SK-N-SH (cell line): ENCODE results near the gene CRTC2. TPM values are rescaled to one million over a fixed set of nuclear protein-coding genes. Genes with fewer than 3 reads are reported as not detected.

Experiments used
- CTCF ChIA-PET: fragments of 300-600, 350-600 bp; formaldehyde crosslinking; extraction: SDS; loops from one replicate; lab custom pipeline; 2021; lab: Yijun Ruan, JAX
- POLR2A ChIA-PET: fragments of 350-600 bp; sonication (Branson Sonifier 250); formaldehyde crosslinking; extraction: SDS; loops from one replicate; lab custom pipeline; 2020; ENCODE audit warnings: antibody characterized with exemption, inconsistent platforms; lab: Yijun Ruan, JAX
- DNase-seq: peaks from one replicate; pipeline ENCODE4 v3.0.0; 2012
- H2AFZ ChIP-seq: fragments of 200-600 bp; sonication (generic); 2 replicates; pipeline ENCODE4 v1.8.1; 2016; ENCODE audit warnings: antibody characterized with exemption, mild to moderate bottlenecking, low read depth
- H3F3A ChIP-seq: fragments of 200-600 bp; sonication (generic); replicated peaks from 2 replicates; pipeline ENCODE3; 2016; ENCODE audit warnings: antibody characterized with exemption, mild to moderate bottlenecking; ENCODE audit not compliant: insufficient read depth
- H3K27ac ChIP-seq, 2 experiments: fragments of 200-500 bp in 1 of 2; fragments of 200-600 bp in 1 of 2; sonication (Bioruptor generic) in 1 of 2; sonication (generic), shearing (Covaris generic) in 1 of 2; 2 replicates each; pipeline versions ENCODE4 v1.5.1 to v1.6.1; 2014 to 2016; ENCODE audit warnings: low read depth in 2 of 2, inconsistent platforms in 1 of 2, low read length in 1 of 2, mild to moderate bottlenecking in 1 of 2, mixed read lengths in 1 of 2
- H3K27me3 ChIP-seq: fragments of 200-600 bp; sonication (generic), shearing (Covaris generic); 2 replicates; pipeline ENCODE4 v1.6.1; 2016; ENCODE audit warnings: mixed run types; ENCODE audit not compliant: insufficient read depth
- H3K36me3 ChIP-seq, 2 experiments: fragments of 200-500 bp in 1 of 2; fragments of 200-600 bp in 1 of 2; sonication (Bioruptor generic) in 1 of 2; sonication (generic) in 1 of 2; replicated peaks in 1 of 2; 2 replicates each; pipeline versions ENCODE3 to v1.5.1; 2014 to 2016; ENCODE audit warnings: low read length in 1 of 2, mild to moderate bottlenecking in 1 of 2; ENCODE audit not compliant: insufficient read depth in 2 of 2, control insufficient read depth in 1 of 2
- H3K4me1 ChIP-seq, 2 experiments: fragments of 200-500 bp in 1 of 2; fragments of 200-600 bp in 1 of 2; sonication (Bioruptor generic) in 1 of 2; sonication (generic), shearing (Covaris generic) in 1 of 2; 2 replicates each; pipeline versions ENCODE4 v1.5.1 to v1.6.1; 2014 to 2016; ENCODE audit warnings: low read depth in 1 of 2, low read length in 1 of 2, mixed run types in 1 of 2; ENCODE audit not compliant: insufficient read depth in 2 of 2, control insufficient read depth in 1 of 2
- H3K4me2 ChIP-seq: fragments of 200-600 bp; sonication (generic), shearing (Covaris generic); 2 replicates; pipeline ENCODE4 v1.6.1; 2017; ENCODE audit warnings: mixed run types
- H3K4me3 ChIP-seq, 2 experiments: fragments of 200-500 bp in 1 of 2; fragments of 200-600 bp in 1 of 2; sonication (Bioruptor generic) in 1 of 2; sonication (generic), shearing (Covaris generic) in 1 of 2; 2 replicates each; pipeline versions ENCODE4 v1.5.1 to v1.8.1; 2014 to 2016; ENCODE audit warnings: low read depth in 2 of 2, inconsistent platforms in 1 of 2, low read length in 1 of 2, mild to moderate bottlenecking in 1 of 2, mixed read lengths in 1 of 2, moderate library complexity in 1 of 2
- H3K79me2 ChIP-seq: fragments of 200-600 bp; sonication (generic); 2 replicates; pipeline ENCODE4 v1.8.1; 2017; ENCODE audit warnings: mild to moderate bottlenecking; ENCODE audit not compliant: insufficient read depth
- H3K9ac ChIP-seq: fragments of 200-600 bp; sonication (generic); 2 replicates; pipeline ENCODE4 v1.6.1; 2017; ENCODE audit warnings: mixed run types
- H3K9me2 ChIP-seq: fragments of 200-600 bp; sonication (generic); 2 replicates; pipeline ENCODE4 v1.6.1; 2017; ENCODE audit warnings: mixed run types
- H3K9me3 ChIP-seq: fragments of 200-600 bp; sonication (generic); 2 replicates; pipeline ENCODE4 v1.6.1; 2017; ENCODE audit warnings: mixed run types, mild to moderate bottlenecking, moderate library complexity
- H4K20me1 ChIP-seq: fragments of 200-600 bp; sonication (generic); 2 replicates; pipeline ENCODE4 v1.6.1; 2017; ENCODE audit warnings: mild to moderate bottlenecking, mixed run types; ENCODE audit not compliant: insufficient read depth
- CHD2 ChIP-seq: fragments of 150-350 bp; IDR thresholded peaks from 2 replicates; pipeline ENCODE4 v1.6.1; 2018; ENCODE audit warnings: low read length; ENCODE audit not compliant: partially characterized antibody
- ELF1 ChIP-seq: IDR thresholded peaks from 2 replicates; pipeline ENCODE4 v1.4.0; 2012
- EP300 ChIP-seq, 2 experiments: IDR thresholded peaks; 2 replicates each; pipeline versions ENCODE4 v1.4.0 to v1.6.1; 2012; ENCODE audit warnings: borderline replicate concordance in 1 of 2, low read depth in 1 of 2, low read length in 1 of 2
- FOXJ3 ChIP-seq: sonication (generic); formaldehyde crosslinking; IDR thresholded peaks from 2 replicates; pipeline ENCODE4 v1.5.1; 2020; ENCODE audit warnings: mild to moderate bottlenecking, missing genetic modification reagents
- FOXM1 ChIP-seq: IDR thresholded peaks from 2 replicates; pipeline ENCODE4 v1.4.0; 2012; ENCODE audit warnings: low read depth, mild to moderate bottlenecking
- GATA2 ChIP-seq: sonication (generic); formaldehyde crosslinking; IDR thresholded peaks from 2 replicates; pipeline ENCODE4 v1.5.0; 2020; ENCODE audit warnings: mild to moderate bottlenecking, missing genetic modification reagents
- JUND ChIP-seq: IDR thresholded peaks from 2 replicates; pipeline ENCODE4 v1.4.0; 2012
- MEF2A ChIP-seq: IDR thresholded peaks from 2 replicates; pipeline ENCODE4 v1.4.0; 2012; ENCODE audit warnings: low read depth, borderline replicate concordance
- MXI1 ChIP-seq: IDR thresholded peaks from 2 replicates; pipeline ENCODE4 v1.6.1; 2012; ENCODE audit warnings: mild to moderate bottlenecking, low read depth, low read length, improper control_type of control experiment
- NFIC ChIP-seq: IDR thresholded peaks from 2 replicates; pipeline ENCODE4 v1.4.0; 2012; ENCODE audit warnings: borderline replicate concordance
- NRF1 ChIP-seq: IDR thresholded peaks from 2 replicates; pipeline ENCODE4 v1.6.1; 2012; ENCODE audit warnings: low read depth, mild to moderate bottlenecking, low read length
- RAD21 ChIP-seq: IDR thresholded peaks from 2 replicates; pipeline ENCODE4 v1.6.1; 2012; ENCODE audit warnings: mild to moderate bottlenecking, low read length
- RFX5 ChIP-seq: IDR thresholded peaks from 2 replicates; pipeline ENCODE4 v1.6.1; 2012; ENCODE audit warnings: mild to moderate bottlenecking, improper control_type of control experiment, low read length
- SIN3A ChIP-seq: IDR thresholded peaks from 2 replicates; pipeline ENCODE4 v1.6.1; 2012; ENCODE audit warnings: low read depth, mild to moderate bottlenecking, low read length, moderate library complexity, borderline replicate concordance
- TAF1 ChIP-seq: IDR thresholded peaks from 2 replicates; pipeline ENCODE4 v1.6.1; 2012; ENCODE audit warnings: low read depth, mild to moderate bottlenecking, low read length, moderate library complexity, borderline replicate concordance
- TCF12 ChIP-seq: IDR thresholded peaks from 2 replicates; pipeline ENCODE4 v1.4.0; 2012
- WGBS: methylation state at CpG from one replicate; pipeline ENCODE4 v1.1.6; 2017; ENCODE audit warnings: low lambda C conversion rate; 5-methylcytosine and 5-hydroxymethylcytosine counted together
- polyA plus RNA-seq, 3 experiments: library from polyadenylated mRNA; depleted of rRNA; stranded (reverse); fragments of >200 nt; gene quantifications; 2 replicates each; pipeline ENCODE4 v1.2.3, GENCODE V29; 2012
- TF ChIP-seq, protein P1 (sequence below): IDR thresholded peaks from 2 replicates; pipeline ENCODE4 v1.4.0; 2012; ENCODE audit warnings: low read depth, borderline replicate concordance
- TF ChIP-seq, protein P2 (sequence below): IDR thresholded peaks from 2 replicates; pipeline ENCODE4 v1.4.0; 2012; ENCODE audit warnings: low read depth
- TF ChIP-seq, protein P3 (sequence below): fragments of 150-350 bp; IDR thresholded peaks from 2 replicates; pipeline ENCODE4 v1.6.1; 2017; ENCODE audit warnings: antibody characterized with exemption, low read length, low read depth, borderline replicate concordance
- TF ChIP-seq, protein P4 (sequence below): IDR thresholded peaks from 2 replicates; pipeline ENCODE4 v1.6.1; 2012; ENCODE audit warnings: mild to moderate bottlenecking, low read depth, low read length, moderate library complexity
- TF ChIP-seq, protein P5 (sequence below): IDR thresholded peaks from 2 replicates; pipeline ENCODE4 v1.4.0; 2012; ENCODE audit warnings: low read depth, borderline replicate concordance

The CRTC2 gene
- polyA plus RNA-seq, 1 of the 3 experiments (the other 2 are of a cell fraction): 25.5 TPM

DNA sequence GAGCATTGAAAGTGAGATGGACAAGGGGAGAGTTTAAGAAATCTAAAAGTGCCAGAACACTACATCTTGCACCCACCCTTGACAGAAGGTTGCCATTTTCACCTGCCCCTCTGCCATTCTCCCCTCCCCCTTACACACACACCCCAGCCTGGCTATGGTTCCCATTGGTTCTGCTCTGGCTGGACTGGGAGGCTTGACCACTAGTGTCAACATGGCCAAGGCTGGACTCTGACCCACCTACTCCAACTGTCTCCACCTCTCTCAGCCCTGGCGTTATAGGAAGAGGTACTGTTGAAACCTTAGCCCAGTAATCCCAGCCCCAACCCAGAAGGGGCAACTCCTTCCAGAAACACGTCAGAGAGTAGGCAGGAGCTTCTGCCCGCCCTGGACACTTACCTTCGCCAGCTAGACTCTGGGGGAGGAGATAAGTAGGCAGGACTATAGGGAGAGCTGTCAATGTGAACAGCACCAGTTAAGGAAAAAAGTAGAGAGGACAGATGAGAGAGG lies 4.5 kb downstream of the CRTC2 start:
- H3F3A ChIP-seq: peaks cover 4% of the 10 kb centered on the region
- no peak for DNase-seq
- no peak overlapping the region for H3K9ac ChIP-seq
- H3K27me3 ChIP-seq: no peaks in the 10 kb centered on the region
- CTCF ChIA-PET: interaction anchor here (1.0 to 5.9 kb wide), 7 partner anchors 8 to 157 kb away, joined by 3 to 51 read pairs (median 3); partner anchors contain the start of genes DENND4B and RAB13
- no peak overlapping the region for H2AFZ ChIP-seq
- TF ChIP-seq, protein P1, sequence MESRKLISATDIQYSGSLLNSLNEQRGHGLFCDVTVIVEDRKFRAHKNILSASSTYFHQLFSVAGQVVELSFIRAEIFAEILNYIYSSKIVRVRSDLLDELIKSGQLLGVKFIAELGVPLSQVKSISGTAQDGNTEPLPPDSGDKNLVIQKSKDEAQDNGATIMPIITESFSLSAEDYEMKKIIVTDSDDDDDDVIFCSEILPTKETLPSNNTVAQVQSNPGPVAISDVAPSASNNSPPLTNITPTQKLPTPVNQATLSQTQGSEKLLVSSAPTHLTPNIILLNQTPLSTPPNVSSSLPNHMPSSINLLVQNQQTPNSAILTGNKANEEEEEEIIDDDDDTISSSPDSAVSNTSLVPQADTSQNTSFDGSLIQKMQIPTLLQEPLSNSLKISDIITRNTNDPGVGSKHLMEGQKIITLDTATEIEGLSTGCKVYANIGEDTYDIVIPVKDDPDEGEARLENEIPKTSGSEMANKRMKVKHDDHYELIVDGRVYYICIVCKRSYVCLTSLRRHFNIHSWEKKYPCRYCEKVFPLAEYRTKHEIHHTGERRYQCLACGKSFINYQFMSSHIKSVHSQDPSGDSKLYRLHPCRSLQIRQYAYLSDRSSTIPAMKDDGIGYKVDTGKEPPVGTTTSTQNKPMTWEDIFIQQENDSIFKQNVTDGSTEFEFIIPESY: no peak
- TF ChIP-seq GATA2 (CRISPR knock-in tag): no peak
- TF ChIP-seq, protein P2, sequence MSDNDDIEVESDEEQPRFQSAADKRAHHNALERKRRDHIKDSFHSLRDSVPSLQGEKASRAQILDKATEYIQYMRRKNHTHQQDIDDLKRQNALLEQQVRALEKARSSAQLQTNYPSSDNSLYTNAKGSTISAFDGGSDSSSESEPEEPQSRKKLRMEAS: no peak
- no peak for TF ChIP-seq EP300 (IDR thresholded peaks at IDR 0.05; ENCODE audit: borderline replicate concordance in 1 of 2, low read depth in 1 of 2, low read length in 1 of 2)
- TF ChIP-seq, protein P3, sequence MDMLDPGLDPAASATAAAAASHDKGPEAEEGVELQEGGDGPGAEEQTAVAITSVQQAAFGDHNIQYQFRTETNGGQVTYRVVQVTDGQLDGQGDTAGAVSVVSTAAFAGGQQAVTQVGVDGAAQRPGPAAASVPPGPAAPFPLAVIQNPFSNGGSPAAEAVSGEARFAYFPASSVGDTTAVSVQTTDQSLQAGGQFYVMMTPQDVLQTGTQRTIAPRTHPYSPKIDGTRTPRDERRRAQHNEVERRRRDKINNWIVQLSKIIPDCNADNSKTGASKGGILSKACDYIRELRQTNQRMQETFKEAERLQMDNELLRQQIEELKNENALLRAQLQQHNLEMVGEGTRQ: no peak
- no peak for TF ChIP-seq MXI1
- TF ChIP-seq MEF2A: no peak
- TF ChIP-seq RFX5: no peak
- no peak for TF ChIP-seq SIN3A
- no peak for TF ChIP-seq NFIC
- no peak for TF ChIP-seq FOXM1
- TF ChIP-seq TAF1: no peak
- H3K4me2 ChIP-seq: no peak overlapping the region
- no peak overlapping the region for H3K4me3 ChIP-seq
- H3K79me2 ChIP-seq: peaks cover 60% of the 10 kb centered on the region
- peaks cover 5 to 31% of the 10 kb centered on the region in 2 experiments; a peak in 3 of 4 replicates for H3K4me1 ChIP-seq
- POLR2A ChIA-PET: interaction anchor here (0.9 to 1.7 kb wide), 4 partner anchors 9 to 170 kb away, joined by 3 to 4 read pairs (median 4); partner anchors contain the start of genes CREB3L4 and SLC39A1
- no peaks in the 10 kb centered on the region for H3K9me3 ChIP-seq
- no peak overlapping the region for H3K27ac ChIP-seq
- peaks cover 9 to 48% of the 10 kb centered on the region in 2 experiments for H3K36me3 ChIP-seq
- WGBS: 95% methylated on average over 4 of the region's 4 CpGs
- H4K20me1 ChIP-seq: peaks cover 41% of the 10 kb centered on the region
- H3K9me2 ChIP-seq: no peaks in the 10 kb centered on the region

DNA sequence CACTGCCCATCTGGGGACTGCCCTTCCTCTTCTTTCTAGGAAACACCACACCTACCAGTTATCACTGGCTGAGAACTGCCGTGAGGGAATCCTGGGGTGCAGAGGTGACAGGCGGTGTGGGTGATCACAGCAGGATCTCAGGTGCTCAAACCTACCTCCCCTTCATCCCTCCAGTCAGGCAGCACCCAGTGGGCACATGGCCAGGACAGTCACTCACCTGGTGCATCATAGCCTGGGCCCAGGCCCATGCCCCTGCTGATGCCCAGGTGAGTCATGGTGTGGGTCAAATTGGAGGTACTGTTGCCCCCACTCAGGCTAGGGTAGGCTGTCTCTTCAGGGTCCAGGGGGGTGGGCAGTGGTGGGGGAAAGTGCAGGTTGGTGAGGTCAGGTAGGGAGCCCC lies 6.6 kb downstream of the CRTC2 start:
- POLR2A ChIA-PET: no interaction called here
- TF ChIP-seq, protein P4, sequence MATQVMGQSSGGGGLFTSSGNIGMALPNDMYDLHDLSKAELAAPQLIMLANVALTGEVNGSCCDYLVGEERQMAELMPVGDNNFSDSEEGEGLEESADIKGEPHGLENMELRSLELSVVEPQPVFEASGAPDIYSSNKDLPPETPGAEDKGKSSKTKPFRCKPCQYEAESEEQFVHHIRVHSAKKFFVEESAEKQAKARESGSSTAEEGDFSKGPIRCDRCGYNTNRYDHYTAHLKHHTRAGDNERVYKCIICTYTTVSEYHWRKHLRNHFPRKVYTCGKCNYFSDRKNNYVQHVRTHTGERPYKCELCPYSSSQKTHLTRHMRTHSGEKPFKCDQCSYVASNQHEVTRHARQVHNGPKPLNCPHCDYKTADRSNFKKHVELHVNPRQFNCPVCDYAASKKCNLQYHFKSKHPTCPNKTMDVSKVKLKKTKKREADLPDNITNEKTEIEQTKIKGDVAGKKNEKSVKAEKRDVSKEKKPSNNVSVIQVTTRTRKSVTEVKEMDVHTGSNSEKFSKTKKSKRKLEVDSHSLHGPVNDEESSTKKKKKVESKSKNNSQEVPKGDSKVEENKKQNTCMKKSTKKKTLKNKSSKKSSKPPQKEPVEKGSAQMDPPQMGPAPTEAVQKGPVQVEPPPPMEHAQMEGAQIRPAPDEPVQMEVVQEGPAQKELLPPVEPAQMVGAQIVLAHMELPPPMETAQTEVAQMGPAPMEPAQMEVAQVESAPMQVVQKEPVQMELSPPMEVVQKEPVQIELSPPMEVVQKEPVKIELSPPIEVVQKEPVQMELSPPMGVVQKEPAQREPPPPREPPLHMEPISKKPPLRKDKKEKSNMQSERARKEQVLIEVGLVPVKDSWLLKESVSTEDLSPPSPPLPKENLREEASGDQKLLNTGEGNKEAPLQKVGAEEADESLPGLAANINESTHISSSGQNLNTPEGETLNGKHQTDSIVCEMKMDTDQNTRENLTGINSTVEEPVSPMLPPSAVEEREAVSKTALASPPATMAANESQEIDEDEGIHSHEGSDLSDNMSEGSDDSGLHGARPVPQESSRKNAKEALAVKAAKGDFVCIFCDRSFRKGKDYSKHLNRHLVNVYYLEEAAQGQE: no peak
- TF ChIP-seq MXI1 (no peak), ELF1 (no peak), CHD2 (no peak), NRF1 (no peak), JUND (no peak), RFX5 (no peak), FOXJ3 (no peak), RAD21 (no peak), TCF12 (no peak), SIN3A (no peak)
- TF ChIP-seq, protein P2: no peak
- TF ChIP-seq, protein P5, sequence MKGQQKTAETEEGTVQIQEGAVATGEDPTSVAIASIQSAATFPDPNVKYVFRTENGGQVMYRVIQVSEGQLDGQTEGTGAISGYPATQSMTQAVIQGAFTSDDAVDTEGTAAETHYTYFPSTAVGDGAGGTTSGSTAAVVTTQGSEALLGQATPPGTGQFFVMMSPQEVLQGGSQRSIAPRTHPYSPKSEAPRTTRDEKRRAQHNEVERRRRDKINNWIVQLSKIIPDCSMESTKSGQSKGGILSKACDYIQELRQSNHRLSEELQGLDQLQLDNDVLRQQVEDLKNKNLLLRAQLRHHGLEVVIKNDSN: no peak

More for the DNA sequence above, 6.6 kb downstream of the CRTC2 start:
- no peaks in the 10 kb centered on the region for H3K9me2 ChIP-seq
- H3K9ac ChIP-seq: no peak overlapping the region
- no peak for DNase-seq
- H3F3A ChIP-seq: peaks cover 7% of the 10 kb centered on the region
- CTCF ChIA-PET: no interaction called here
- H3K4me1 ChIP-seq: peaks cover 2 to 22% of the 10 kb centered on the region in 2 experiments; a peak in 3 of 4 replicates
- H3K36me3 ChIP-seq: peaks cover 9 to 64% of the 10 kb centered on the region in 2 experiments
- peaks cover 30% of the 10 kb centered on the region for H4K20me1 ChIP-seq
- no peaks in the 10 kb centered on the region for H3K27me3 ChIP-seq
- 92% methylated on average over 2 of the region's 2 CpGs for WGBS
- H3K9me3 ChIP-seq: no peaks in the 10 kb centered on the region
- peaks cover 48% of the 10 kb centered on the region for H3K79me2 ChIP-seq
- no peak overlapping the region for H3K27ac ChIP-seq
- H2AFZ ChIP-seq: no peak overlapping the region
- no peak overlapping the region for H3K4me2 ChIP-seq
- no peak overlapping the region for H3K4me3 ChIP-seq
